GM18861 (cell line): ENCODE measurements around the gene TMEM30A.
A peak's percentile ranks its signal among the peaks of the same experiment; 100 is the strongest.

ENCODE experiments used
- ATAC-seq: cut with Tn5 transposase; IDR thresholded peaks from one replicate; pipeline ENCODE4 v1.9.1; 2021; ENCODE audit not compliant: unreplicated experiment

Gene TMEM30A

GRCh38 chr6:75266716-75267291 lies 17.8 kb downstream of the TMEM30A start:
- peak; percentile 77 for ATAC-seq

- no peak for ATAC-seq
Observed at GRCh38 chr6:75263401-75263750, 21.2 kb downstream of the TMEM30A start.

DNA sequence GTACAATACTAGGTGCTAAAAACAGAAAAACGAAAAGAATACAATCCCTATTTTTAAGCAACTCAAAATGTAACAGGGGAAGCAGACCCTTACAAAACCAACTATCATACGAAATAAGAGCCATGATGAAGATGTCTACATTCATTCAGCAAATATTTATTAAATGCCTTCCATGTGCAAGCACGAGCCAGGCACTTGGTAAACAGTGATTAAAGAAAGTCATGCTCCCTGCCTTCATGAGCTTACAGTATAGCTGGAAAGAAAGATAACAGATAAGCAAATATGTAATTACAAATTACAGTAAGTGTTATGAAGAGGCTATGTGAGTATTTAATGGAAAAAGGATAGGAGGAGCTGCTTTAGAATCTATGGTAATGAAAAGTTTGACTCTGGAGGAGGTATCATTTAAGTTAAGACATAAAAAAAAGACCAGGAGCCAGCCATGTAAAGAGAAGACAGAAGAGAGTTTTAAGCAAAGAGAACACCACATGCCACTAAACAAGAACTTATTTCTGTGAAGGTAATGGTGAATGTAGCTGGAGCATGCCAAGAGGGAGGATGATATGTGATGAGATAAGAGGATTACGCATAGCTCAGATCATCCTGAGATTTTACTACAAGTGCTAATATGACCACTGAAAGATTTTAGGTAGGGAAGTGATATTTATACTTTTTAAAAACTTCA lies 21.7 kb downstream of the TMEM30A start:
- ATAC-seq: no peak

- ATAC-seq: no peak
Observed at GRCh38 chr6:75261299-75261698, 23.3 kb downstream of the TMEM30A start.

DNA sequence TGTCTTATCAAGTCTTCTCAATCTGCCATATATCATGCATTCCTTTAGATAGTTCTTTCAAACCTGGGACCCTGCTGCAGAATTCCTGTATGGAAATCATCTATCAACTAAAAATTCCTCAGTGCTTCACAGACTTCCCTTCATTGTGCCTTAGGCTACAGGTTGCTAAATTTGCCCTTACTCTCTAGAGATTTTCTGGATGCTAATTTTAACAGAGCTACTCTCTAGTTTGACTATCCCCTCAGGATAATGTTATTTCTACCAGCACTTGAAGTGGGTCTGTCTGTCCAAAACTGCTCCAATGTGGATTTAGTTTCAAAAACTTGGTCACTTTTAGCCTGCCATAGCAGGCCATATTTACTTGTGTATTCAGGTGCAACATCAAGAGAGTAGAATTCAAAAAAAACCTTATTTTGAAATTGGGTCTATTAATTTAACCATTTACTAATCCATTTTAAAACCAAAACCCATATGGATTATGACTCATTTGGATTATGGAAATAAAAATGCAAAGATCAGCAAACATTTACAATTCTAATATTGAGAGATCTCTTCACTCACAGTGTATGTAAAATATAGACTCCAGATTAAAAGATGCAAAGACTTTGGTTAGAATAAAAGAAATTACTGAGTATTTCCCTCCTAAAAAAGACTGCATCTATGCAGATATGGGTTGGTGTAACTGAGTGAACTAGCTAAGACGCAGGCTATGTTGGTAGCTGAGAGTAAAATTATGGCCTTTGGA lies 27.1 kb downstream of the TMEM30A start:
- no peak for ATAC-seq

DNA sequence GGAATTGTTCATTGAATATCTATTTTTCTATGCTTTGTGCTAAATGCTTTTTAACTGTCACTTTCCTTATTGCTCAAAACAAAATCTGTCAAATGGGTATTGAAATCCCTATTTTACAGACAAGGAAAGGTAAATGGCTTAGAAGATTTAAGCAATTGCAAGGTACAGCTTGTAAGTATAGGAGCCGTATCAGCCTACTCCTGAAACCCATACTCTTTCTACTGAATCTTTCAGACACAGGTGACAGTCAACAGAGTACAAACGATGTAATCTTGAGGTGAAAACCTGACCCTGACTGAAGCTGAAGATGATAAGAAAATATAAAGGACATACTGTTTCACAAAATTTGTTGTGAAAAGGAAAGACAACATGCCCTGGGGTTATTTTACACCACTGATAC lies 34.0 kb downstream of the TMEM30A start:
- ATAC-seq: no peak

DNA sequence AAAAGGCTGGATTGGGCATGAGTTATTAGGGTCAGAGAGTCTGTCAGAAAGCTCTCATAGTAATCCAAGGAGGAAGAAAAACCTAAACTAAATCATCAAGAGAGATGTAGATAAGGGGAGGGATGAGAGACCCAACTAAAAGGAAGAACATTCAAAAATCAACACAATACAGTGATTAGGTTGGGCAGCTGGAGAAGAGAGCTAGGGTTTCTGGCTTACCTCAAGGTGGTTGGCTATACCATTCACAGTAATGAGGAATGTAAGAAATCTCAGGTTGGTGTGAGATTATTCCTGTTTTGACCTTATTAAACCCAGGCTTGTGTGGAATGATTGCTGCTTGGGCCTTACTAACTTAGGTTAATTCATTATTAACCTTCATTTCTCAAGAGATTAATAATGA lies 34.8 kb downstream of the TMEM30A start:
- no peak for ATAC-seq

GRCh38 chr6:75246386-75246785 lies 38.2 kb downstream of the TMEM30A start:
- no peak for ATAC-seq

GRCh38 chr6:75244063-75244584 lies 40.5 kb downstream of the TMEM30A start:
- ATAC-seq: no peak

DNA sequence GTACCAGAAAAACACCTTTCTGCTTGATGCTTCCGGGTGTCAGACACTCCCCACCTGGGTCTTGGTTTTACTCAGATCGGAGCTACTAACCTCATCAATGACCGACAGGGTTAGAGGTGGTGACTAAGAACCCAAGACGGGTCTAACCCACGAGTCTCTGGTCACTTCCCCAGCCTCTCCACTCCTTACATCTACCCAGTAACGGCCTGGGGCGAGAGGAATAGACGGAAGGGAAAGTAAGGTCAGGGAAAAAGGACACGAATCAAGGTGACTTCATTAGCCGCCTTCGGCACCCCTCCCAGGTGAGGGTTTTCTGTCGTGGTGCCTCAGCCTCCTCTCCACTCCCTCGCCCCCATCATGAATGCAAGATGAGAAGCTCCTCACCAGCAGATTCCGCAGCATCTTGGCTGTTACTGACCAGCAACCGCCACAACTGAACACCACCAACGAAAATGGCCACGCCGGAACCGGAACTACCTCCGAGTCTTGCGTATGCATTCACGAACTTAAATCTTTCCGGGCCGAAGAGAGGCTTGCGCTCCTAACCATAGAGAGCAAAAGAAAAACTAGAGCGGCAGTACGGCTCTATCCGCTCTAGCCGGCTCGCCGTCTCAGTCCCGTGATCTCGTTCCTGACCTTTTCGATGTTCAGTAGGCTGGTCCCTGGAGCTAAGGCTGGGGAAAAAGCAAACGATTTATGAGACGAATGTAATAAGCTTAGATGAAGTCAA lies 41.1 kb downstream of the TMEM30A start, which contains the start of gene COX7A2:
Gene COX7A2 (minus strand): TSS at position 469 of the 730 bp plus-strand sequence. CDS start 67 bp downstream, at position 402.
- ATAC-seq: peak; percentile 96

GRCh38 chr6:75236630-75237029 lies 48.0 kb downstream of the TMEM30A start:
- ATAC-seq: no peak

- ATAC-seq: no peak
Observed at GRCh38 chr6:75235271-75235670, 49.3 kb downstream of the TMEM30A start.

- ATAC-seq: no peak
Observed at GRCh38 chr6:75234126-75234865, 50.3 kb downstream of the TMEM30A start.

- ATAC-seq: no peak
Observed at GRCh38 chr6:75233092-75233615, 51.4 kb downstream of the TMEM30A start.

DNA sequence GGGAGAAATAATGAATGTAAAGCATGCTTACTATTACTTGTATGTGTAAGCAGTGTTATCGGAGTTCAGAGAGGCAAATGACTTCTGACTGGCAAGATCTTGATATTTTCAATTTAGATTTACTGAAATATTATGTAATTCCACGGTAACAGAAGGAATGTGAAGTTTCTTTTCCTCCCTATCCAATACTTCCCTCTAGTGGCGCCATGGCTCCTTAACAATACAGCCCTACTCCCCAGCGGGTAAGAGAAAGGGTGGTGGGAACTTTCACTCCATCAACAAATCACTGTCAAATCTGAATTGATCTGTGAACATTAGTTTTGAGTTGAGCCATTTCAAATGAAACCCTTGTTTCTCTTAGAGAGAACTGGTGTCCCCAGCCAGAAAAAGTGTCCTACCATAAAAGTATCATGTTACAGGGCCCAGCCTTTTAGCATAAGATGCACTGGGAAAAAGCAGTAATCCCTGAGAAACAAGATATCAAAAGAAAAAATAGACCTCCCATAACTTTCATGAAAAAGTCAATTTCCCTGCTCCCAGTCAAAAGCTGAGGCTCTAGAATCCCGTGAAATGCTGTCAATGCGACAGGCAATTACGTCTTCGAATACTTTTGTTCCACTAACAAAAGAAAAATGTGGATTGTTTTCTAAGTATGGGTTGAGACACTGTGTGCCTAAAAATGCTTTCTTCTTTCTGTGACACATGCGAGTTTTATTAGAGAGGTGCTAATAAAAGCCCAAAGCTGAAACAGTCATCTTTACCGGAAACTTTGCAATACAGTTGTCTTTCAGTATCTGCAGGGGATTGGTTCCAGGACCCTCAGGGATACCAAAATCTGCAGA lies 53.9 kb downstream of the TMEM30A start:
- no peak for ATAC-seq

- ATAC-seq: no peak
Observed at GRCh38 chr6:75224303-75224926, 60.2 kb downstream of the TMEM30A start.

DNA sequence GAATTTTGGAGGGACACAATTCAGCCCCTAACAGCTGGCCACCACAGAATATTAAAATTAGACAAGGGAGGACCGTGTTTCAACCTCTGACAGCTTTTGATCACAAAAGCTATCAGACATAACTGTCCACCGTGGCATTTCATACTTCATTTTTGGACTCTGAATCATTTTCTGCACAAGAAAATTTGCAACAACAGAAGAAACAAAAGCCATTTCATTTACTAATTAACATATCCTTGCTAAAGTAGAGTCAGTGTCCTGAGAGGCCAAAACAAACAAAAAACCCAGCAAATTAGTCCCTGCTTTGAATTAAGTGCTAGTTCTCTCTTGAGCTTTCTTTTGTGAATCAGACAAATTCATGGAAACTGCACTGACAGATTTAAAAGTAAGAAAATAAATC lies 61.2 kb downstream of the TMEM30A start:
- ATAC-seq: no peak

DNA sequence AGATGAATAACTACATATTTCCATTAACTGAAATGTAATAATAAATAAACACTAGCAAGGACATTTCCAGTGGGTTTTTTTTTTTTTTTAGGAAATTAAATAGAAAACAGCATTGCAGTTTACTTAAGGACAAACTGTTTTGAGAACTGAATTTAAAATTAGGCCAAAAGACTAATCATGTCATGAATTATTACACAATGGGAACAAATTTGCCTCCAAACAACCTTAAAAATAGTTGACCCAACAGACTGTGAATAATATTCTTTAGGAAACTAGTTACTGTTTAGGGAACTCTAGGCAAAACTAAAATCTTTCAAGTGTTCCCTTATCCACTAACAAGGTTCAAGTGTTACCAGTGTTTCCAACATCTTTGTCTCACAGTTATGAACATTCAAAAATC lies 62.3 kb downstream of the TMEM30A start:
- no peak for ATAC-seq

DNA sequence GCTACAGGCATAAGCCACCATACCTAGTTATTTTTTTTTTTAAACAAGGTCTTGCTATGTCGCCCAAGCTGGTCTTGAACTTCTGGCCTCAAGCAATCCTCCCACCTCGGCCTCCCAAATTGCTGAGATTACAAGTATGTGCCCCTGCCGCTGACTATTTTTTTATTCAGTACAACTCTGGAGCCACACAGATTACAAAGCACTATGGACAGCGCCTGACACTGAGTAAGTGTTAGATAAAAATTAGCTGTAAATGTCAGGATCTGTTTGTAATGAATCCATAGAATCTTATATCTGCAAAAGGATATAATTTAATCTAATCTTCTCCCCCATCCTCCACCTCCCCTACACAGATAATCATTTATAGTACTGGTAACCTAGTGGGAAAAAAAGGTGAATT lies 63.5 kb downstream of the TMEM30A start:
- no peak for ATAC-seq
